Measurements from ENCODE around the gene TNFSF11.

DNA sequence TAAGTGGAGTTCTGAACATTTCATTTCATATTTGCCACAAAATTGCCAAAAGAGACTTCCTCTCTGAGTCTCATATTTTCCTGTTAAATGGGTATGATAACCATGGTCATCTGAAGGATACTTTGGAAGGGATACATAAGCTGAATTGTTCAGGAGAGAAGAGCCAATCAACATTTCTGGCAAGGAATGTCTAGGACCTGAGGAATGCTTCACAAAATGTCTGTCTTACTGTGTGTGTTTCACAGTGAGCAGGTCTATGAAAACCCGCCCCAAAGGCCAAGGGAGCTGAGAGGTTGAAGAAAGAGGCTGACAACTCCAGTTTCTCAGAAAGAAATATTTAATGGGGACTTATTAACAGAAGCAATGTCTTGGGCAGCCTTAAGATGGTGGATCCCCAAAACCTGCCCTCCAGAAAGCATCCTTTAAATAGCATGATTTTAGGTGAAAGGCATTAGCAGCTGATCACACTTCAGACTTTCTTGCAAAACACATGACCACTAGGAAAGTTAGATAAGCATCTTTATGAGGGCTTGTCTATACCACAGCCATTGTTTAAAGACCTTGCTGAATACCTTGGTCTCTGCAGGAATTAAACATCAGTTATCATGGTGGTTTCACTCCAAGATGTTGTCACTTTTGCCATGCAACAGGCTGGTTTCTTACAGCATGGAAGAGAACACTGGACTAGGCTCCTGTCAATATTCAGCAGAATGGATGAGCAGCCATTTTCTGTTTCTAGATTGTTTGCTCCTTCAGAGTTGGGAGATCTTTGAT is 78.9 kb downstream of the TNFSF11 start:
- TF ChIP-seq, protein P1, sequence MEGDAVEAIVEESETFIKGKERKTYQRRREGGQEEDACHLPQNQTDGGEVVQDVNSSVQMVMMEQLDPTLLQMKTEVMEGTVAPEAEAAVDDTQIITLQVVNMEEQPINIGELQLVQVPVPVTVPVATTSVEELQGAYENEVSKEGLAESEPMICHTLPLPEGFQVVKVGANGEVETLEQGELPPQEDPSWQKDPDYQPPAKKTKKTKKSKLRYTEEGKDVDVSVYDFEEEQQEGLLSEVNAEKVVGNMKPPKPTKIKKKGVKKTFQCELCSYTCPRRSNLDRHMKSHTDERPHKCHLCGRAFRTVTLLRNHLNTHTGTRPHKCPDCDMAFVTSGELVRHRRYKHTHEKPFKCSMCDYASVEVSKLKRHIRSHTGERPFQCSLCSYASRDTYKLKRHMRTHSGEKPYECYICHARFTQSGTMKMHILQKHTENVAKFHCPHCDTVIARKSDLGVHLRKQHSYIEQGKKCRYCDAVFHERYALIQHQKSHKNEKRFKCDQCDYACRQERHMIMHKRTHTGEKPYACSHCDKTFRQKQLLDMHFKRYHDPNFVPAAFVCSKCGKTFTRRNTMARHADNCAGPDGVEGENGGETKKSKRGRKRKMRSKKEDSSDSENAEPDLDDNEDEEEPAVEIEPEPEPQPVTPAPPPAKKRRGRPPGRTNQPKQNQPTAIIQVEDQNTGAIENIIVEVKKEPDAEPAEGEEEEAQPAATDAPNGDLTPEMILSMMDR (IDR thresholded peaks at IDR 0.05; ENCODE audit: low read length): no peak
- TF ChIP-seq EZH2 (optimal IDR thresholded peaks at IDR 0.05; ENCODE audit: low read depth, low read length): no peak
